Activated naive CD4-positive, alpha-beta T cell treated with anti-CD3 and anti-CD28 coated beads, Interleukin-2, amount 50 U/mL, for 24 hours (primary cell): ENCODE measurements around the gene SFT2D1.
"Not testable (repeated sequence)": the region's sequence is repeated elsewhere in the genome, so short reads cannot be mapped to it uniquely, and the experiment has no call there.

ENCODE experiments used
- H3K27ac Mint-ChIP-seq: one replicate; pipeline ENCODE4 v1.8.0; 2021; ENCODE audit warnings: mild to moderate bottlenecking, mixed read lengths
- H3K27me3 Mint-ChIP-seq: one replicate; pipeline ENCODE4 v1.8.0; 2021; ENCODE audit warnings: mixed read lengths
- H3K36me3 Mint-ChIP-seq: one replicate; pipeline ENCODE4 v1.8.0; 2021; ENCODE audit warnings: mixed read lengths
- H3K4me1 Mint-ChIP-seq: one replicate; pipeline ENCODE4 v1.8.0; 2021; ENCODE audit warnings: mixed read lengths
- H3K4me3 Mint-ChIP-seq: one replicate; pipeline ENCODE4 v1.8.0; 2021; ENCODE audit warnings: mild to moderate bottlenecking, mixed read lengths
- H3K9me3 Mint-ChIP-seq: one replicate; pipeline ENCODE4 v1.8.0; 2021; ENCODE audit warnings: mixed read lengths

Gene SFT2D1

DNA sequence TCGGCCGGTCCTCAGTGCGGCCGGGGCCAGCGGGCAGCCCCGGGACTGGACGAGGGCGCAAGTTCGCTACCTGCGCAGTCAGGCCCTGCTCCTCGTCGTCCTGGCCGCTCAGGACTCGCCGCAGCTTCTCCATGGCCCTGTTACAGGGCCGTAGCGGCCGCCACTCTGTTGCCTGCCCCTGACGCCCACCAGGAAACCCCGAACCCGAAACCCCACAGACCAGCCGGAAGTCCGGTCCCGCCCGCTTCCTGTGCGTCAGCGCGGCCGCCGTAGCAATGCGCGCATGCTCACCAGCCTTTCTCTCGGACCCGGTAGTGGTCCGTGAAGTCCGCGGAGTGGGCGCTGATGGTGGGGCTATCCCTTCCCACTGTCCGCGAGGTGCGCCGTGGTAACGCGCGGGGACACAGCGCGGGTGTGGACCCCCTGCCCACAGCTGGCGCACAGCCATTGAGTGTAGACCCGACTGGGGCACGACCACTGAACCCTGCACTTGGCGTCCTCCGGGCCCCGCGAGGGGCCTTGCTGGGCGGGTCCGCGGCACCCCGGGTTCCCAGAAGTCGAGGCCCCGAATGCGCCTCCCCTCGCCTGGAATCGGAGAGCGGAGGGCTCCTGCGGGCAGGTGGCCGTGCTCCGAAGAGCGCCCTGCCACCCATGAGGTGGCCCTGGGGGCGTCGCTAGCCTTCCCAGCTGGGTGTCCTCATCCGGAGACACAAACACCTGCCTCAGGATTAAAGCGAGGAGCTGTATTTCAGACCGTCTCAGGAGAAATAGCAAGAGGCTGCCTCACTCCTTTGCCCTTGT lies at the start of gene SFT2D1:
Gene SFT2D1 (minus strand): TSS at position 197 of the 801 bp plus-strand sequence. CDS start 64 bp downstream, at position 133.
- H3K4me3 Mint-ChIP-seq: peak within 1 kb of the TSS; percentile 94
- H3K27me3 Mint-ChIP-seq: no peaks in the 10 kb centered on the region
- H3K4me1 Mint-ChIP-seq: peaks cover 8% of the 10 kb centered on the region
- peaks cover 2% of the 10 kb centered on the region for H3K36me3 Mint-ChIP-seq
- H3K27ac Mint-ChIP-seq: peak within 1 kb of the TSS; percentile 90
- no peaks in the 10 kb centered on the region for H3K9me3 Mint-ChIP-seq

DNA sequence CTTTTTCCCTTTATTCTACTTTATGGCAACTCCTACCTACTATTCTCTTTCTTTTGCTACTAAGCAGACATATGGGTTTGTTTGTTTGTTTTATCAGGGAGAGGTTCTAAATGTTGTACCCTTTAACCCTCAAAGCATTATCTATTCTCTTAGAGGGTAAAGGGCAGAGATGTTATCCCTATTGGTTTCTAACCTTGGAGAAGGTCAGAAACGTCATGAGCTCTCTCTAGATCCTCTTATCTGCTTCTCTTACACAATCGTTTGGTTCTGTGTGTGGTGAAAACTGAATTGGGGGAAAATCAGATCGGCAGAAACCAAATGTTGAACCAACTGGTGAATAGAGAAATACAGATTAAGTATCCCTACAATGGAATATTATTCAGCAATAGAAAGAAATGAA lies 46.8 kb upstream of the SFT2D1 start:
- no peaks in the 10 kb centered on the region for H3K36me3 Mint-ChIP-seq
- H3K9me3 Mint-ChIP-seq: no peaks in the 10 kb centered on the region
- H3K27me3 Mint-ChIP-seq: no peaks in the 10 kb centered on the region
- H3K4me3 Mint-ChIP-seq: no peak overlapping the region
- peaks cover 4% of the 10 kb centered on the region for H3K4me1 Mint-ChIP-seq
- no peak overlapping the region for H3K27ac Mint-ChIP-seq

DNA sequence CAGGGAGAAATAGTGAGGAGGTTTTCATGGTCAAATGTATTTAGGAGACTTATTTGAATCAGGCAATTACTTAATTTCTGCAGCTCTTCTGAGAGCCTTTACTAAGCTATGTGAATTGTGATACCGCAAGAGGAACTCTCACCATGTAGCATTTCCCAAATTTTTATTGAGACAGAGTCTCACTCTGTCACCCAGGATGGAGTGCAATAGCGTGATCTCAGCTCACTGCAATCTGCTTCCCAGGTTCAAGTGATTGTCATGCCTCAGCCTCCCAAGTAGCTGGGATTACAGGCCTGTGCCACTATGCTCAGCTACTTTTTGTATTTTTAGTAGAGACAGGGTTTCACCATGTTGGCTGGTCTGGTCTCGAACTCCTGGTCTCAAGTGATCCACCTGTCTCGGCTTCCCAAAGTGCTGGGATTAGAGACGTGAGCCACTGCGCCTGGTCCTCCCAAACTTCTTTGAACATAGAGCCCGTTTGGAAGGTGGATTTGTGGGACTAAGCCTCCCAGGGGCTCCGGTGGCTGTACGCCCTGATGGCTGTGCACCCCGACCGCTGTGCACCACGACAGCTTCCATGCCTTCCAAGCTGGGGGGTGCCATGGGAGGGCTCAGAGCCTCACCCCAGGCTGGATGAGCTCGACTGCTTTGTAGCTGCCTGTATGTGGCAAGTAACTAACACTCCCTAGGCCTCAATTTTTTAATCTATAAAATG lies 46.1 kb upstream of the SFT2D1 start:
- Mint-ChIP-seq H3K27ac (no peak overlapping the region), H3K36me3 (no peaks in the 10 kb centered on the region), H3K9me3 (no peaks in the 10 kb centered on the region), H3K4me1 (peaks cover 9% of the 10 kb centered on the region), H3K27me3 (no peaks in the 10 kb centered on the region), H3K4me3 (no peak overlapping the region)

DNA sequence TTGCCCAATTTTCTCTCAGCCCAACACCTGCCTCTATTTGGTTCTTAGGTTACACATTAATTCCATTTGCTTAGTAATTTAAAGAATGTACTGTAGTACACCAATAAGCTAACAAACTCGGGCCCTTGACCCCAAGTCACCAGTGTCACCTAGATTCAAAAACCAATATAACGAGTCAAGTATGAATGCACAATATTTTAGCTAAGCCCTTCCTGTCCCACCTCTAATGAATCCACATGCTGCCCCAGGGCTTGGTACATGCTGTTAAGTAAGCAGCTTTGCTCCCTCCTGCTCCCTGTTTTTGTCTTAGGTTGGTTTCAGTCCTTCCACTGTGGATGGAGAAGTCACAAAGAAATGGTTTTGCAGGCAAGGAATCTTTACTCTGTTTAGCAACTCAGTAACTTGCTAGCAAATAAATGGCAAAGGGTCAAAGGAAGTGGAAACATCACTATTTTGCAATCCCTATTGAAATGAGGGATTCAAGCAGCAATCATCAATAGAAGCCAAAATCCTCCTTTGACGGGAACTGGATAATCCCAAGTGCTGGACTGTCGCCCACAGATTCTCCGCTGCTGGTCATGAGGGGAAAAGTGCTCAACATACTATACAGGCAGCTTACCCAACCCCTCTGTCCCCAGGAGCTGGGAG lies 45.4 kb upstream of the SFT2D1 start:
- H3K36me3 Mint-ChIP-seq: no peaks in the 10 kb centered on the region
- no peaks in the 10 kb centered on the region for H3K9me3 Mint-ChIP-seq
- H3K27me3 Mint-ChIP-seq: no peaks in the 10 kb centered on the region
- H3K27ac Mint-ChIP-seq: no peak overlapping the region
- H3K4me1 Mint-ChIP-seq: peaks cover 10% of the 10 kb centered on the region
- no peak overlapping the region for H3K4me3 Mint-ChIP-seq

- not testable (repeated sequence) for H3K27ac Mint-ChIP-seq, H3K4me1 Mint-ChIP-seq, H3K36me3 Mint-ChIP-seq, H3K9me3 Mint-ChIP-seq, H3K27me3 Mint-ChIP-seq, H3K4me3 Mint-ChIP-seq
Observed at GRCh38 chr6:166387098-166387497, 44.8 kb upstream of the SFT2D1 start.

DNA sequence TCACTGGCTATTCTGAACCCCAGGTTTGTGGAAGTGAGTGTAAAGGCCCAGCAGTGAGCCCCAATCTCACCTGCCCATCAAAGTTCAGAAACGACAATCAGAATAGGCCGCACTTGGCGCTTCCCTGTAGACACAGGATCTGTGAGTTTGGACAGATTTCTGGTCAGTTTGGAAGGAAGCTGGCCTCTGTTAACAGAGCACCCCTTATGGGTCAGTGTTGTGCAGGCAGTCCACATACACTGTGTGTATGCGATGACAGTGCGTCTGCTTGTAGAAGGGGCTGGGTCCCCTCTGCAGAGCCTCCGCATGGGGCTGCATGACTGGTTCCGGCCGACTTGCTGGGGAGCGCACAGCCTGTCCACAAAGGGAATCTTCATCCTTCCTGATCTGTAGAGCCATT lies 43.8 kb upstream of the SFT2D1 start:
- H3K4me3 Mint-ChIP-seq: no peak overlapping the region
- H3K9me3 Mint-ChIP-seq: no peaks in the 10 kb centered on the region
- H3K27ac Mint-ChIP-seq: no peak overlapping the region
- no peaks in the 10 kb centered on the region for H3K36me3 Mint-ChIP-seq
- H3K27me3 Mint-ChIP-seq: no peaks in the 10 kb centered on the region
- peaks cover 15% of the 10 kb centered on the region for H3K4me1 Mint-ChIP-seq

GRCh38 chr6:166383802-166384363 lies 41.5 kb upstream of the SFT2D1 start:
- H3K4me1 Mint-ChIP-seq: peaks cover 17% of the 10 kb centered on the region

DNA sequence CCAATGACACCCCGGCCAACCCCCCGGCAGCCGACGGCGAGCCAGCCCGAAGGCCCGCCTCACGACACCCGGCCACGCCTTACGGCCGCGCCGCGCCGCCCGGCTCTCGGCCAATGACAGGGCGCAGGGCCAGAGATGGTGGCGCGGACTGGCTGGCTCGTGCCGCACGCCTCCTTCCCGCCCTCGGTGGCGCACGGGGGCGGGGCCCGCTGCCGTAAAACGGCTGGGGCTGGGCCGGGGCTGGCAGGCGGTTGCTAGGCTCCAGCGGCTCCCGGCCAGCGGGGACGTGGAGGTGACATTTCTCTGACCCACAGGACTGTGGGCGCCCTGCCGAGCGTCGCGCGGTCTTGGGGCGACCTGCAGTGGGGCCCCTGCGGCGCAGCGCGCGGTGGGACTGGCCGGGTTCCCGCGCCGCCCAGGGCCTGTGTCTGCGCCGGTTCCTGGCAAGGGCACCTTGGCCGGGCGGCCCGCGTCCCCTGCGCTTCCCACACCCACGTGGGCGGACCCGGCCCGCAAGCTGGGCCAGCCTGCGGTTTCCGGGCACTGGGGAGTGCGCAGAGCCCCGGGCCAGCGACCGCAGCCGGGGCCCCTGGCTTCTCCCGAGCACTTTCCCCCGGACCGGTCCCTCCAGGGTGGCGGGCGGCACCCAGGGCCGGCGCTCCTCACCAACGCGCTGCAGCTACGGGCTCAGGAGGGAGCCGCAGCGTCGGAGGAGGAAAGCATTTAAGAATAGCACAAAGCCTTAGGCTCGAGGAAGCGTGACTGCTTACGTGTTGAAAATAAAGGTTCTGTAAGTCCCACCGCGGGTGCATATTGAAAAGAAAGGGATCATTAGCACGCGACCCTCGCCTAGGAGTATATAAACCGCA lies 40.8 kb upstream of the SFT2D1 start, which contains the start of gene MPC1:
Gene MPC1 (minus strand): TSS at position 8 of the 869 bp plus-strand sequence. CDS start 64 bp downstream, outside the sequence.
- H3K36me3 Mint-ChIP-seq: no peaks in the 10 kb centered on the region
- no peaks in the 10 kb centered on the region for H3K9me3 Mint-ChIP-seq
- peak within 1 kb of the TSS; percentile 68 for H3K27ac Mint-ChIP-seq
- H3K4me3 Mint-ChIP-seq: peak within 1 kb of the TSS; percentile 93
- no peaks in the 10 kb centered on the region for H3K27me3 Mint-ChIP-seq
- H3K4me1 Mint-ChIP-seq: peaks cover 17% of the 10 kb centered on the region

More at GRCh38 chr6:166383802-166384363, 41.5 kb upstream of the SFT2D1 start:
- H3K27me3 Mint-ChIP-seq, H3K9me3 Mint-ChIP-seq, H3K36me3 Mint-ChIP-seq: not testable (repeated sequence)
- H3K4me3 Mint-ChIP-seq: peak overlapping the region; percentile 88
- peak overlapping the region; percentile 68 for H3K27ac Mint-ChIP-seq

DNA sequence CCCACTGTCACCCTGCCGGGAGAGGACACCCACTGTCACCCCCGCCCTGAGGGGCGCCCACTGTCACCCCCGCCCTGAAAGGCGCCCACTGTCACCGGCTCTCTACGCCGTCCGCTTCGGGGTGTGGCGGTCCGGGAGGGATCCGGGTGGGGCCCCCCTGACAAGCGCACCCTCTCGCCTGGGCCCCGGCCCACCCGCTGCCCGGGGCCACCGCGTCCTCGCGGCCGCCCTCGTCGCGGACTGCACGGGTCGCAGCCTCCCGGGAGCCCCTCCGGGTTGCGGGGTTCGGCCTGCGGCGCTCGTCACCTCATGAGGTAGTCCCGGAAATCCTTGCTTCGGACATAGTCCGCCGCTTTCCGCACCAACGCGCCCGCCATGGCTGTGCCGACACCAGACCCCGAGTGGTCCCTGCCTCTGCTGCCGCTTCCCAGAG lies 40.2 kb upstream of the SFT2D1 start:
- H3K9me3 Mint-ChIP-seq: no peaks in the 10 kb centered on the region
- no peaks in the 10 kb centered on the region for H3K36me3 Mint-ChIP-seq
- no peaks in the 10 kb centered on the region for H3K27me3 Mint-ChIP-seq
- H3K4me3 Mint-ChIP-seq: peak overlapping the region; percentile 93
- H3K4me1 Mint-ChIP-seq: peaks cover 17% of the 10 kb centered on the region
- no peak overlapping the region for H3K27ac Mint-ChIP-seq

- peak overlapping the region; percentile 93 for H3K4me3 Mint-ChIP-seq
- H3K27ac Mint-ChIP-seq: peak overlapping the region; percentile 21
- H3K9me3 Mint-ChIP-seq: no peaks in the 10 kb centered on the region
- H3K4me1 Mint-ChIP-seq: peaks cover 17% of the 10 kb centered on the region
- no peaks in the 10 kb centered on the region for H3K27me3 Mint-ChIP-seq
- H3K36me3 Mint-ChIP-seq: no peaks in the 10 kb centered on the region
Observed at GRCh38 chr6:166381733-166382499, 39.6 kb upstream of the SFT2D1 start.

GRCh38 chr6:166381381-166381732 lies 39.0 kb upstream of the SFT2D1 start:
- Mint-ChIP-seq H3K27me3 (no peaks in the 10 kb centered on the region), H3K36me3 (no peaks in the 10 kb centered on the region), H3K27ac (peak overlapping the region; percentile 21), H3K4me3 (peak overlapping the region; percentile 93), H3K9me3 (no peaks in the 10 kb centered on the region), H3K4me1 (peaks cover 17% of the 10 kb centered on the region)

- Mint-ChIP-seq H3K4me3 (no peak overlapping the region), H3K36me3 (no peaks in the 10 kb centered on the region), H3K27ac (no peak overlapping the region), H3K27me3 (no peaks in the 10 kb centered on the region), H3K4me1 (peaks cover 17% of the 10 kb centered on the region), H3K9me3 (no peaks in the 10 kb centered on the region)
Observed at GRCh38 chr6:166379800-166380199, 37.5 kb upstream of the SFT2D1 start.

- no peaks in the 10 kb centered on the region for H3K9me3 Mint-ChIP-seq
- H3K4me3 Mint-ChIP-seq: no peak overlapping the region
- H3K27me3 Mint-ChIP-seq: no peaks in the 10 kb centered on the region
- H3K36me3 Mint-ChIP-seq: peaks cover 2% of the 10 kb centered on the region
- no peak overlapping the region for H3K27ac Mint-ChIP-seq
- H3K4me1 Mint-ChIP-seq: peaks cover 13% of the 10 kb centered on the region
Observed at GRCh38 chr6:166379103-166379586, 36.8 kb upstream of the SFT2D1 start.

DNA sequence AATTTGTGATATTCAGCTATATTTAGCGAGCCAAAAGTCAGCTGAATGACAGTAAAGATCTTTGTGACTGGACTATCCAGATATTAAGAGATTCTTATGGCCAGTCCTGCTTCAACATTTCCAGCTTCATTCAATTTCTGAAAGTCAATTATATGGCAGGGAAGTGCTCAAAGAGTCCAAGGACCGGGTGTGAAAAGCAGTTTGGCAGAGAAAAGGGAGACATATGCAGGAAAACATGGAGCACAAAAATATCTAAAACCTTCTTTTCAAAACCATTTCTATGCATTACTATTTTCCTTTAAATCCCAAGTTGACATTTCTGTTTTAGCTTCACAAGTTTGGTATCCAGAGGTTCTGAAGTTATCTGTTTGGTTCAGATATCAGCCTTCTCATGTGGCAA lies 35.4 kb upstream of the SFT2D1 start:
- H3K4me3 Mint-ChIP-seq: no peak overlapping the region
- H3K27me3 Mint-ChIP-seq: no peaks in the 10 kb centered on the region
- no peaks in the 10 kb centered on the region for H3K9me3 Mint-ChIP-seq
- peaks cover 2% of the 10 kb centered on the region for H3K36me3 Mint-ChIP-seq
- no peak overlapping the region for H3K27ac Mint-ChIP-seq
- H3K4me1 Mint-ChIP-seq: peaks cover 7% of the 10 kb centered on the region
